ENCODE data around the gene SPAG17. TPM values are rescaled to one million over a fixed set of nuclear protein-coding genes. Genes with fewer than 3 reads are reported as not detected.

Gene SPAG17
- total and polyA plus RNA-seq, 9 donors = 0.08 to 39.5 (median 0.67) TPM

DNA sequence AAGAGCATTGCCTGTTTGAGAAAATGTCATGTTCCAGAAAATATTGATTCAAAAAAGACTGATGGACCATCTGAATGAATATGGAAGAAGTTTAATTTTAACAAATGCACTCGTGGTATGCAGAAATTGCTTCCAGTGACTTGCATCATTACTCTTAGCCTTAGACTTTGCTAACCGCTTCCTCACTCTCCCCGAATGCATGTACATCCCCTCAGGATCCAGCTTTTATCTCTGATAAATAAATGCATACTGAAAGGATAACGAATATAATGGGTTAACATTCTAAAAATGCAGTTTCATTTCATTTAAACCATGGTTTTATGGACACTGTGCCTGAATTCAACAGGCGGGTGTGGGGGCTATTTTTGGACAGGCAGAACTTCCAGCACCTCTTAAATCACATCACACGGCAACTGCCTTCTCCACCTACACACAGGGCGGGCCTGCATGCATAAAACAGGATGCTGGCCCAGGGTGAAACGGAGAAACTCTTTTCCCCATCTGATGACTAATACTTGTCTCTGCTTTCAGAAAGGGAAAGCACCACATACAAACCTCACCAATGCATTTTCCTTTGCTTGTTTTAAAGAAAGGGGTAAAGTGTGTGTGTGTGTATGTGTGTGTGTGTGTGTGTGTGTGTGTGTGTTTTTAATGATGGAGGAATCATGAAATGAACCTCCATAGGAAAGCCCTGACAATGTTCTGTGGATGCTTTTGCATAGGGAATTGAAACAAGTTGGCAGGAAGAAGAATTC, 48.7 kb downstream of the SPAG17 start:
- Histone ChIP-seq H3K4me1 (ENCODE audit: insufficient read depth) (no peaks in the 10 kb centered on the region), H3K27ac (no peak overlapping the region), H3K9me3 (no peaks in the 10 kb centered on the region), H3K4me3 (no peak overlapping the region), H3K27me3 (no peaks in the 10 kb centered on the region), H3K36me3 (no peaks in the 10 kb centered on the region)
- no peak for DNase-seq
- intact Hi-C loops (cut with DNase I) = no loop called here
- TF ChIP-seq POLR2A (IDR thresholded peaks at IDR 0.05) = no peak
- TF ChIP-seq, protein P1, sequence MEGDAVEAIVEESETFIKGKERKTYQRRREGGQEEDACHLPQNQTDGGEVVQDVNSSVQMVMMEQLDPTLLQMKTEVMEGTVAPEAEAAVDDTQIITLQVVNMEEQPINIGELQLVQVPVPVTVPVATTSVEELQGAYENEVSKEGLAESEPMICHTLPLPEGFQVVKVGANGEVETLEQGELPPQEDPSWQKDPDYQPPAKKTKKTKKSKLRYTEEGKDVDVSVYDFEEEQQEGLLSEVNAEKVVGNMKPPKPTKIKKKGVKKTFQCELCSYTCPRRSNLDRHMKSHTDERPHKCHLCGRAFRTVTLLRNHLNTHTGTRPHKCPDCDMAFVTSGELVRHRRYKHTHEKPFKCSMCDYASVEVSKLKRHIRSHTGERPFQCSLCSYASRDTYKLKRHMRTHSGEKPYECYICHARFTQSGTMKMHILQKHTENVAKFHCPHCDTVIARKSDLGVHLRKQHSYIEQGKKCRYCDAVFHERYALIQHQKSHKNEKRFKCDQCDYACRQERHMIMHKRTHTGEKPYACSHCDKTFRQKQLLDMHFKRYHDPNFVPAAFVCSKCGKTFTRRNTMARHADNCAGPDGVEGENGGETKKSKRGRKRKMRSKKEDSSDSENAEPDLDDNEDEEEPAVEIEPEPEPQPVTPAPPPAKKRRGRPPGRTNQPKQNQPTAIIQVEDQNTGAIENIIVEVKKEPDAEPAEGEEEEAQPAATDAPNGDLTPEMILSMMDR (IDR thresholded peaks at IDR 0.05) = no peak
- TF ChIP-seq EP300 (IDR thresholded peaks at IDR 0.05) = no peak
- 19 to 32% (median 23%) methylated on average over 8 of the region's 8 CpGs for WGBS, 3 donors

DNA sequence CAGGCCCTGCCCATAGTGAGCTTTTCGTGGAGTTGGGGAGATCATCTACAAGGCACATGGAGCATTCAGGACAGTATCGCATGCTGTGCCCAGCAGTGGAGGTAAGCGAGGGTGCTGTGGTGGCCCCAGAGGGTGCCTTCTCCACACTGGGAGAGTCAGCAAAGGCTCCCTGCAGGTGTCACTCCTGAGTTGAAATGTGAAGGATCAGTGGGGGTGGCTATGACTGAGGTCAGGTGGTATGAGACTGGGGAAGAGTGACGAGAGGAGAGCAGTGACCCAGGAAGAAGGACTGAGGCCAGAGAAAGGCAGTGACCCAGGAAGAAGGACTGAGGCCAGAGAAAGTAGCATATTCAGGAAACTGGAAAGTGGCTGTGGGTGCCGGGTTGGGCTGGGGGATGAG, 53.0 kb downstream of the SPAG17 start:
- Histone ChIP-seq H3K36me3 (no peaks in the 10 kb centered on the region), H3K4me3 (no peak overlapping the region), H3K27me3 (no peaks in the 10 kb centered on the region), H3K4me1 (ENCODE audit: insufficient read depth) (no peaks in the 10 kb centered on the region), H3K27ac (no peak overlapping the region), H3K9me3 (no peaks in the 10 kb centered on the region)
- intact Hi-C loops (cut with DNase I) = no loop called here
- 86 to 91% (median 90%) methylated on average over 5 of the region's 5 CpGs for WGBS, 3 donors
- TF ChIP-seq EP300 (IDR thresholded peaks at IDR 0.05) = no peak
- TF ChIP-seq POLR2A (IDR thresholded peaks at IDR 0.05) = no peak
- TF ChIP-seq, protein P1 (IDR thresholded peaks at IDR 0.05) = no peak
- no peak for DNase-seq

DNA sequence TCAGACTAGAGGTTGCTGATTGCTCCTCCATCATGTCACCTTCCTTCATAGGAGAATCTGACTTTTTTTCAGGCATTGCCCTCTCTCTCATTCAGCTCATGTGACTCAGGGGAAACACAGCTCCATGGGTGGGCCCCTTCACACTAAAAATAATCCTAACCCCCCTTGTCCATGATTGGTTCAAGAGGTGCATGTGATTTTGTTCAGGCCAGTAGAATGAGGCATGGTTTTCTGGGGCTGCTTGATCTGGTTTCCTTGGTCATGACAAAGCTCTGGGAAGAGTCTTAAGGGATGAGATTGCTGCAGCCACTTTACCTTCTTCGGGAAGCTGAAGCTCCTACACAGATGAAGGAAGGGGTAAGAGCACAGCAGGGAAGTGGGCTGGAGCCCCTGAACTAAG, 56.3 kb downstream of the SPAG17 start:
- H3K4me1 ChIP-seq (ENCODE audit: insufficient read depth) = no peaks in the 10 kb centered on the region
- H3K27ac ChIP-seq = no peak overlapping the region
- H3K27me3 ChIP-seq = no peaks in the 10 kb centered on the region
- H3K4me3 ChIP-seq = no peak overlapping the region
- no peaks in the 10 kb centered on the region for H3K36me3 ChIP-seq
- intact Hi-C loops (cut with DNase I) = no loop called here
- TF ChIP-seq POLR2A (IDR thresholded peaks at IDR 0.05) (no peak), EP300 (IDR thresholded peaks at IDR 0.05) (no peak)
- TF ChIP-seq, protein P1 (IDR thresholded peaks at IDR 0.05) = no peak
- H3K9me3 ChIP-seq = no peaks in the 10 kb centered on the region
- WGBS, 3 donors = 37 to 68% (median 40%) methylated on average over 1 of the region's 1 CpG
- no peak for DNase-seq

DNA sequence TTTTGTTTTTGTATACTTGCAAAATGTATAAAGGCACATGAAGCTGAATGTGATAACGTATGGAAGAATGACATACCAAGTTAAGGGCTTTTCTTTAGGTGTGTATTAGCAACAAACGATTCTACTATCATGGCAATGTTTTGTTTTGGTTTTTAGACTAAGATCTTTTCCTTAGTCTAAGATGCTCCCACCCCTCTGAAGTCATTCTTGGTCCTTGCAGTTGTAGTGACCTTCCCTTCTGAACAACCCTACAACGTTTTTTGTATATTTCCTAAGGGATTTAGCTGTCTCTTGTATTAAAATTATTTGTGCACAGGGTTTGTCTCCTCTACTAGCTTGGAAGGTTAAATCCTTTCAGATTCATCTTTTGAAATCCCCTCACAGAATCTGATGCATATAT, 61.0 kb downstream of the SPAG17 start:
- Histone ChIP-seq H3K36me3 (no peaks in the 10 kb centered on the region), H3K27me3 (no peaks in the 10 kb centered on the region), H3K9me3 (no peaks in the 10 kb centered on the region), H3K27ac (no peak overlapping the region), H3K4me3 (no peak overlapping the region), H3K4me1 (ENCODE audit: insufficient read depth) (no peaks in the 10 kb centered on the region)
- TF ChIP-seq POLR2A (IDR thresholded peaks at IDR 0.05) (no peak), EP300 (IDR thresholded peaks at IDR 0.05) (no peak)
- TF ChIP-seq, protein P1 (IDR thresholded peaks at IDR 0.05) = no peak
- no peak for DNase-seq
- 49 to 59% (median 59%) methylated on average over 3 of the region's 3 CpGs for WGBS, 3 donors
- intact Hi-C loops (cut with DNase I) = no loop called here

Data from ovary (tissue), 9 donors.